ENCODE data around the gene SLITRK5.

Gene SLITRK5, protein sequence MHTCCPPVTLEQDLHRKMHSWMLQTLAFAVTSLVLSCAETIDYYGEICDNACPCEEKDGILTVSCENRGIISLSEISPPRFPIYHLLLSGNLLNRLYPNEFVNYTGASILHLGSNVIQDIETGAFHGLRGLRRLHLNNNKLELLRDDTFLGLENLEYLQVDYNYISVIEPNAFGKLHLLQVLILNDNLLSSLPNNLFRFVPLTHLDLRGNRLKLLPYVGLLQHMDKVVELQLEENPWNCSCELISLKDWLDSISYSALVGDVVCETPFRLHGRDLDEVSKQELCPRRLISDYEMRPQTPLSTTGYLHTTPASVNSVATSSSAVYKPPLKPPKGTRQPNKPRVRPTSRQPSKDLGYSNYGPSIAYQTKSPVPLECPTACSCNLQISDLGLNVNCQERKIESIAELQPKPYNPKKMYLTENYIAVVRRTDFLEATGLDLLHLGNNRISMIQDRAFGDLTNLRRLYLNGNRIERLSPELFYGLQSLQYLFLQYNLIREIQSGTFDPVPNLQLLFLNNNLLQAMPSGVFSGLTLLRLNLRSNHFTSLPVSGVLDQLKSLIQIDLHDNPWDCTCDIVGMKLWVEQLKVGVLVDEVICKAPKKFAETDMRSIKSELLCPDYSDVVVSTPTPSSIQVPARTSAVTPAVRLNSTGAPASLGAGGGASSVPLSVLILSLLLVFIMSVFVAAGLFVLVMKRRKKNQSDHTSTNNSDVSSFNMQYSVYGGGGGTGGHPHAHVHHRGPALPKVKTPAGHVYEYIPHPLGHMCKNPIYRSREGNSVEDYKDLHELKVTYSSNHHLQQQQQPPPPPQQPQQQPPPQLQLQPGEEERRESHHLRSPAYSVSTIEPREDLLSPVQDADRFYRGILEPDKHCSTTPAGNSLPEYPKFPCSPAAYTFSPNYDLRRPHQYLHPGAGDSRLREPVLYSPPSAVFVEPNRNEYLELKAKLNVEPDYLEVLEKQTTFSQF

DNA sequence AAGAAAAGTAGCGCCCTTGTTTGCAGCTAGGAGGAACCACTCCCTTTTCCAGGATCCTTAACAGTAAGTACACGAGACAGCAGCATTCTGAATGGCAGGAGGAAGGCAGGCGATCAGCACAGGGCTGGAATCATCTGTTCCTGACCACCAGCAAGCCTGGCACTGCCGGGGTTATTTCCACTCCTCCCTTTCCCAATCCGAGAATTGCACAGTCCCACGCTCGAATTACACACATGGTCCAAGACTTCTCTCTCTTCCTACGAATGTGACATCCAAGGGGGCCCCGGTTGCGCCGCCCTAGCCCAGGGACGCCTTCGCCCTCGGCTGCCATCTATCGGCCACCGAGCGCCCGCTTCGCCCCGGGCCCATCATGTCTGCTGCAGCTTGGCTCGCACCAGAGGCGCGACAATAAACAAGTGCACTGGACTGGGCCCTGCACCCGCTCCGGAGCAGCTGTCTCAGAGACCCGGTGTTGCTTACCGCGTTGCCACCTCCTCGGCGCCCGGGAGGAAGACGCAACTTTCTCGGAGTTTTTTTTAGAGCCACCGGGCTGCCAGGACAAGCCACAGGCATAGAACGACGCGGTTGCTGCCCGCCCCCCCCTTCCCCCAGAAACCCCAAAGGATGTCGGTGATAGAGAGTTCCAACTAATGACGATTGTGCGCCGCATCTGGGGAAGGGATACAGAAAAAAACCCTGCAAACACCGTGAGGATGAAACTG, at the start of gene SLITRK5:
TSS of gene SLITRK5 (plus strand) at position 341 of the 722 bp plus-strand sequence. CDS start 4,018 bp downstream, outside the sequence.
- peak; percentile 57 for DNase-seq (ENCODE audit: low spot score)

- no peak for DNase-seq (ENCODE audit: low spot score)
These were observed 48.2 kb upstream of the SLITRK5 start for GRCh38 chr13:87622971-87623370.

DNA sequence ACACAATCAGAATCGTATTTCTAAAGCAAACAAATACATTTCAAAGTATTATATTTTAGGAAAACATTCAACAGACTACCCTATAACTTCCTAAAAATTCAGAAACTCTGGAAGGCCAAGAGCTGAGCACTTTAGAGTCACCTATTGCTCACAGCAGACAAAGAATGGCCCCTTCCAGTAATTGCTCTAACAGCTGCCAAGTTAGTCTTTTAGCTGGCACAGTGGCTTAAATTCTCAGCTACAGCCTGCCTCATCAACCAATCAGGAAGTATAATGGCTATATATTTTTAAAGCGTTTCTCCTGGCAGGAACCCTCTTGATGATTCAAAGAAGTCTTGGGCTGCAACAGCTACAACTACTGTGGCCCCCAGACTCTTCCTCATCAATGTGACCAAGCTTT, 14.9 kb upstream of the SLITRK5 start:
- DNase-seq (ENCODE audit: low spot score), result no peak

GRCh38 chr13:87661471-87661870, 9.7 kb upstream of the SLITRK5 start:
- peak; percentile 44 for DNase-seq (ENCODE audit: low spot score)

- no peak for DNase-seq (ENCODE audit: low spot score)
These were observed 4.3 kb upstream of the SLITRK5 start for GRCh38 chr13:87666831-87667230.

DNA sequence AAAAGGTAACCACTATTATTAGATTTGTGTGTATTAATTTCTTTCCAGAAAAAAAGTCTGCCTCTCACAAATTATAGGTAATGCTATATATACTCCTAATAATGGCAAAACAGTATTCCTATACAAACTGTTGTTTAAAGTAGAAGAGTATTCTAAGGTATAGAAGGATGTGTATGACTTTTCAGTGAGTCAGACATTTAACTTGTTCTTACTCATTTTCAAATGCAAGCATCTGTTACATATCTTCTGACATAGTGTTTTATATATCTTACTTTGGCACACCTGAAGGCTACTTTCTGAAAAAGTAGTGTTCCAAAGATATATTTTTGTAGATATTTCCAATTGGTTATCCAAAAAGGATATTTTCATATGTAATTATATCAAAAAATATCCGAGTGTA, 3.5 kb upstream of the SLITRK5 start:
- DNase-seq (ENCODE audit: low spot score), result no peak

- DNase-seq (ENCODE audit: low spot score), result no peak
These were observed 1.7 kb upstream of the SLITRK5 start for GRCh38 chr13:87669379-87669978.

- DNase-seq (ENCODE audit: low spot score), result no peak
These were observed 808 bp downstream of the SLITRK5 start for GRCh38 chr13:87671753-87672605.

- no peak for DNase-seq (ENCODE audit: low spot score)
These were observed 3.1 kb downstream of the SLITRK5 start for GRCh38 chr13:87674247-87674738.

DNA sequence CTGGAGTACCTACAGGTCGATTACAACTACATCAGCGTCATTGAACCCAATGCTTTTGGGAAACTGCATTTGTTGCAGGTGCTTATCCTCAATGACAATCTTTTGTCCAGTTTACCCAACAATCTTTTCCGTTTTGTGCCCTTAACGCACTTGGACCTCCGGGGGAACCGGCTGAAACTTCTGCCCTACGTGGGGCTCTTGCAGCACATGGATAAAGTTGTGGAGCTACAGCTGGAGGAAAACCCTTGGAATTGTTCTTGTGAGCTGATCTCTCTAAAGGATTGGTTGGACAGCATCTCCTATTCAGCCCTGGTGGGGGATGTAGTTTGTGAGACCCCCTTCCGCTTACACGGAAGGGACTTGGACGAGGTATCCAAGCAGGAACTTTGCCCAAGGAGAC, 4.7 kb downstream of the SLITRK5 start:
- DNase-seq (ENCODE audit: low spot score), result no peak

DNA sequence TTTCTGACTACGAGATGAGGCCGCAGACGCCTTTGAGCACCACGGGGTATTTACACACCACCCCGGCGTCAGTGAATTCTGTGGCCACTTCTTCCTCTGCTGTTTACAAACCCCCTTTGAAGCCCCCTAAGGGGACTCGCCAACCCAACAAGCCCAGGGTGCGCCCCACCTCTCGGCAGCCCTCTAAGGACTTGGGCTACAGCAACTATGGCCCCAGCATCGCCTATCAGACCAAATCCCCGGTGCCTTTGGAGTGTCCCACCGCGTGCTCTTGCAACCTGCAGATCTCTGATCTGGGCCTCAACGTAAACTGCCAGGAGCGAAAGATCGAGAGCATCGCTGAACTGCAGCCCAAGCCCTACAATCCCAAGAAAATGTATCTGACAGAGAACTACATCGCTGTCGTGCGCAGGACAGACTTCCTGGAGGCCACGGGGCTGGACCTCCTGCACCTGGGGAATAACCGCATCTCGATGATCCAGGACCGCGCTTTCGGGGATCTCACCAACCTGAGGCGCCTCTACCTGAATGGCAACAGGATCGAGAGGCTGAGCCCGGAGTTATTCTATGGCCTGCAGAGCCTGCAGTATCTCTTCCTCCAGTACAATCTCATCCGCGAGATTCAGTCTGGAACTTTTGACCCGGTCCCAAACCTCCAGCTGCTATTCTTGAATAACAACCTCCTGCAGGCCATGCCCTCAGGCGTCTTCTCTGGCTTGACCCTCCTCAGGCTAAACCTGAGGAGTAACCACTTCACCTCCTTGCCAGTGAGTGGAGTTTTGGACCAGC, 5.3 kb downstream of the SLITRK5 start:
- DNase-seq (ENCODE audit: low spot score), result no peak

GRCh38 chr13:87677043-87677495, 5.9 kb downstream of the SLITRK5 start:
- no peak for DNase-seq (ENCODE audit: low spot score)

- DNase-seq (ENCODE audit: low spot score), result no peak
These were observed 6.6 kb downstream of the SLITRK5 start for GRCh38 chr13:87677496-87678371.

DNA sequence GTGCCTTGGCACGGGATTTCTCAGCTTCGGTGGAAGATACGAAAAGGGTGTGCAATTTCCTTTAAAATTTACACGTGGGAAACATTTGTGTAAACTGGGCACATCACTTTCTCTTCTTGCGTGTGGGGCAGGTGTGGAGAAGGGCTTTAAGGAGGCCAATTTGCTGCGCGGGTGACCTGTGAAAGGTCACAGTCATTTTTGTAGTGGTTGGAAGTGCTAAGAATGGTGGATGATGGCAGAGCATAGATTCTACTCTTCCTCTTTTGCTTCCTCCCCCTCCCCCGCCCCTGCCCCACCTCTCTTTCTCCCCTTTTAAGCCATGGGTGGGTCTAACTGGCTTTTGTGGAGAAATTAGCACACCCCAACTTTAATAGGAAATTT, 7.2 kb downstream of the SLITRK5 start:
- DNase-seq (ENCODE audit: low spot score), result no peak

- no peak for DNase-seq (ENCODE audit: low spot score)
These were observed 9.1 kb downstream of the SLITRK5 start for GRCh38 chr13:87680298-87680697.

DNA sequence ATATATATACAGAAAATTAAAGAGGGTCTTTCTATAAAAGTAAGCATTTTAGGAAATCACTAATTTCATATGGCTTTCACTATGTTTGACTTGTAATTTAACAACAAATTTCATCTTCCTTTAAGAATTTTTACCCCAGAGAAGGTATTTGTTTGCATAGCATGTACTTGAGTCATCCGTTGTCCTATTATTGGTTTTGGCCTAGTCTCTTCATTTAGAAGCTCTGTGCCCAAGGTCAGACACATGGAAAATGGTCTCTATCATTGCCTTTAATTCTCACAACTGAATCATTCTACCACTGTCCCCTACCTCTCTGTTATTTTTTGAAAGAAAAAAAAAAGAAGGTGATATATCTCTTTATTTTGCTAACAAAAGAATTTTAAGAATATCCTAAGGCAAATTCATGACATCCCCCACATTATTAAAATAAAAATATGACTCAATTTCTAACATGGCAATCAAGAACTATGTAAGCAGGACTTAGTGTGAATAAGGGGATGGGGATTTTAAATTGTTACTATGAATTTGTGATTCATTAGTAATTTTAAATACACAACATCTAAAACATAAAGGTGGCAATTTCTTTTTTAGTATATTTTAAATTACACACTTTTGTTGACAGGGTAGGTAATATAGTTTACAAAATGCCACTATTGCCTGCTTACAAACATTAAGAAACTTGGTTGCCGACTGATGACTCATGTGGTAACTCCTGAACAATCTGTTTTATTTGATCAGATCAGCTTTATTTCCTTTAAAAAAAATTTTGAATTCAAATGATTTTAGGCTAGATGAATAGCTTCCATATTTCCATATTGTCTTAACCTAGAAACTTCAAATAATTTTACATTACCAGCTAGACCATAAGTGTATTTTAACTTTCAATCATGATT, 13.9 kb downstream of the SLITRK5 start:
- DNase-seq (ENCODE audit: low spot score), result no peak

GRCh38 chr13:87696458-87696857, 25.3 kb downstream of the SLITRK5 start:
- DNase-seq (ENCODE audit: low spot score), result no peak

- no peak for DNase-seq (ENCODE audit: low spot score)
These were observed 27.1 kb downstream of the SLITRK5 start for GRCh38 chr13:87698268-87698667.

Data from COLO829 (cell line).